ENCODE results near the gene IL18. TPM values are rescaled to one million over a fixed set of nuclear protein-coding genes. Genes with fewer than 3 reads are reported as not detected.

IL18 gene
- total RNA-seq, 1 donor from 2014 or later = not detected

- no peaks in the 10 kb centered on the region for H3K27me3 Mint-ChIP-seq (ENCODE audit: low read depth)
- TF ChIP-seq, protein P1, sequence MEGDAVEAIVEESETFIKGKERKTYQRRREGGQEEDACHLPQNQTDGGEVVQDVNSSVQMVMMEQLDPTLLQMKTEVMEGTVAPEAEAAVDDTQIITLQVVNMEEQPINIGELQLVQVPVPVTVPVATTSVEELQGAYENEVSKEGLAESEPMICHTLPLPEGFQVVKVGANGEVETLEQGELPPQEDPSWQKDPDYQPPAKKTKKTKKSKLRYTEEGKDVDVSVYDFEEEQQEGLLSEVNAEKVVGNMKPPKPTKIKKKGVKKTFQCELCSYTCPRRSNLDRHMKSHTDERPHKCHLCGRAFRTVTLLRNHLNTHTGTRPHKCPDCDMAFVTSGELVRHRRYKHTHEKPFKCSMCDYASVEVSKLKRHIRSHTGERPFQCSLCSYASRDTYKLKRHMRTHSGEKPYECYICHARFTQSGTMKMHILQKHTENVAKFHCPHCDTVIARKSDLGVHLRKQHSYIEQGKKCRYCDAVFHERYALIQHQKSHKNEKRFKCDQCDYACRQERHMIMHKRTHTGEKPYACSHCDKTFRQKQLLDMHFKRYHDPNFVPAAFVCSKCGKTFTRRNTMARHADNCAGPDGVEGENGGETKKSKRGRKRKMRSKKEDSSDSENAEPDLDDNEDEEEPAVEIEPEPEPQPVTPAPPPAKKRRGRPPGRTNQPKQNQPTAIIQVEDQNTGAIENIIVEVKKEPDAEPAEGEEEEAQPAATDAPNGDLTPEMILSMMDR (conservative IDR thresholded peaks at IDR 0.05) = no peak
- no peaks in the 10 kb centered on the region for H3K36me3 Mint-ChIP-seq (ENCODE audit: low read depth)
- H3K27ac Mint-ChIP-seq (ENCODE audit: unreplicated experiment) = no peak overlapping the region
- H3K4me1 Mint-ChIP-seq = no peaks in the 10 kb centered on the region
- H3K4me3 Mint-ChIP-seq = no peak overlapping the region
- H3K9me3 Mint-ChIP-seq = no peaks in the 10 kb centered on the region
- no peak for DNase-seq (ENCODE audit: low read depth, low spot score)
These were observed 45.7 kb downstream of the IL18 start for GRCh38 chr11:112118176-112118575.

DNA sequence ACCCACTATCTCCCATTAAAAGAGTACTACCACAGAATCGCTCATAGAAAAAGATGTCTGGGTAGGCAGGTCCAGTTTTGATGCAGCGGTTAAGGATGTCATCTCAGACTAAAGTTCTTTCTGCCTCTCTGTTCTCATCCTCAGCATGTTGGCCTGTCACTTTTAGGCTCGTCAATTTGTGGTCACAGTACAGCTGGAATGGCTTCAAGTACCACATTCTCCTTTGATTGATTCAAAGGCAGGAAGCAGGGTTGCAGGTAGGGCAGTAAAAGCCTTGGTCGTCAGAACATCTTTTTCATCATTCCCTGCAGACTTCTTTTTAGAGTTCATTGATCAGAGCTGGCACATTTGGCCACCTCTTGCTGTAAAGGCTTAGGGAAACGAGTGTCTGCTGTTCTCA is 48.5 kb downstream of the IL18 start:
- H3K4me3 Mint-ChIP-seq = no peak overlapping the region
- DNase-seq (ENCODE audit: low read depth, low spot score) = no peak
- no peaks in the 10 kb centered on the region for H3K27me3 Mint-ChIP-seq (ENCODE audit: low read depth)
- no peaks in the 10 kb centered on the region for H3K4me1 Mint-ChIP-seq
- TF ChIP-seq, protein P1 (conservative IDR thresholded peaks at IDR 0.05) = no peak
- peaks cover 2% of the 10 kb centered on the region for H3K36me3 Mint-ChIP-seq (ENCODE audit: low read depth)
- peaks cover 3% of the 10 kb centered on the region for H3K9me3 Mint-ChIP-seq
- no peak overlapping the region for H3K27ac Mint-ChIP-seq (ENCODE audit: unreplicated experiment)

DNA sequence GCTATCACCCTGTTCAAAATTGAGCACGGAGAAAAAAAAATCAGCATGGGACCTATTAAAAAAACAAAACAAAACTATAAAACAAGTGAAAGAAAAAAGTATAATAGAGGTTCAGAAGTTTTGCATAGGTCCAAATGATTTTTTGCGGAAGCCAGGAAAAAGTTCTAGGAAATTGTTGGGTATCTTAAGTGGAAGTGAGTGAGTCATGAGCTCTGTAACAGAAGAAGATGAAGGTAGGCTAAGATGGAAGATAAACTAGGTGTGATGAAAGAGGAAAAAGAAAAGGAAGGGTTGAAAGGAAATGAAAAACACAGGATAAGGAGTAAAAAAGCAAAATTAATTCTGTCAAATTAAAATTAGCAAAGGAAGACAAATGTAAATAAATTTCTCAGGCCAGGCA is 49.4 kb downstream of the IL18 start:
- Mint-ChIP-seq H3K27ac (ENCODE audit: unreplicated experiment) (no peak overlapping the region), H3K4me1 (no peaks in the 10 kb centered on the region), H3K27me3 (ENCODE audit: low read depth) (no peaks in the 10 kb centered on the region), H3K4me3 (no peak overlapping the region), H3K36me3 (ENCODE audit: low read depth) (peaks cover 2% of the 10 kb centered on the region), H3K9me3 (peaks cover 4% of the 10 kb centered on the region)
- TF ChIP-seq, protein P1 (conservative IDR thresholded peaks at IDR 0.05) = no peak
- DNase-seq (ENCODE audit: low read depth, low spot score) = no peak

GRCh38 chr11:112113539-112114457 is 50.1 kb downstream of the IL18 start:
- Mint-ChIP-seq H3K9me3 (peaks cover 4% of the 10 kb centered on the region), H3K27ac (ENCODE audit: unreplicated experiment) (no peak overlapping the region), H3K36me3 (ENCODE audit: low read depth) (peaks cover 2% of the 10 kb centered on the region), H3K4me1 (no peaks in the 10 kb centered on the region), H3K27me3 (ENCODE audit: low read depth) (no peaks in the 10 kb centered on the region), H3K4me3 (no peak overlapping the region)
- DNase-seq (ENCODE audit: low read depth, low spot score) = no peak
- TF ChIP-seq, protein P1 (conservative IDR thresholded peaks at IDR 0.05) = peak; percentile 81

DNA sequence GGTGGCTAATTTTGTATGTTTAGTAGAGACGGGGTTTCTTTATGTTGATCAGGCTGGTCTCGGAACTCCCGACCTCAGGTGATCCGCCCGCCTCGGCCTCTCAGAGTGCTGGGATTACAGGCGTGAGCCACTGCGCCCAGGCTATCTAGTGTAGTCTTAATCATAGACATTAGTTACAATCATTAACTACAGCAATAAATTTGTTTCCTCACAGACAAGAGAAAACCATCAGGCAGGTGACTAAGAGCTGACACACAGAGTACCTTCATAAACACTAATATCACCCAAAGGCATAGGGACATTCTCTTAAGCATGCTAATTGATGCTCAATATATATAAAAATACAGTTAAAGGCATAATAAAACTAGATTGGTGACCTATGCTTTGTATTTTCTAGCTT is 57.8 kb downstream of the IL18 start:
- TF ChIP-seq, protein P1 (conservative IDR thresholded peaks at IDR 0.05) = no peak
- Mint-ChIP-seq H3K27ac (ENCODE audit: unreplicated experiment) (no peak overlapping the region), H3K27me3 (ENCODE audit: low read depth) (no peaks in the 10 kb centered on the region), H3K4me3 (no peak overlapping the region), H3K9me3 (peaks cover 4% of the 10 kb centered on the region), H3K4me1 (no peaks in the 10 kb centered on the region), H3K36me3 (ENCODE audit: low read depth) (peaks cover 2% of the 10 kb centered on the region)
- no peak for DNase-seq (ENCODE audit: low read depth, low spot score)

Measured in neural crest cell (in vitro differentiated cells).